Globus pallidus (tissue), 1 donor: ENCODE data around the gene STAT5B.

ENCODE experiments used
- DNase-seq: peaks from one replicate; pipeline ENCODE4 v3.0.0-alpha.2; 2015; ENCODE audit warnings: low spot score

Gene STAT5B

DNA sequence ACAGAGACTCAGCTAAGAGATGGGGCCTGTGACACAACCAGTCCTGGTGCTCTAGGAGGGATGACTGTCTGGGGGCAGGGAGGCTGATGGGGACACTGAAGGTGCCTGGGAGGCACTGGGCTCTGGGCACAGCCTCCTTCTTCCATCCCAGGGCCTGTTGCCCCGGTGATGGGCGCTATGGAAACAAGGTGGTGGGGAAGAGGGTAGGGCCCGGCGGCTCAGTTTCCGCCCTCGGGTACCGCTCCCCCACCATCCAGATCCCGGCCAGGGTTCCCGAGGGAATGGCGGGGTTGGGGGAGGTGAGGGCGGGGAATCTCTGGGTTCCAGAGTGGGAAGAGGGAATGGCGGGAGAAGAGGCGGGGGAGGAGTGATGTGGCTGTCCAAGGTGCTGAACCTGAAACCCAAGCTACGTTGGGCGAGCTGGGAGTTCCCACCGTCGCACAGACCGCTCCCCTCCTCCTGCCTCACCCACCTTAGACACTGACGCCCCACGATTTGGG, 96.2 kb downstream of the STAT5B start:
- DNase-seq, result no peak

DNA sequence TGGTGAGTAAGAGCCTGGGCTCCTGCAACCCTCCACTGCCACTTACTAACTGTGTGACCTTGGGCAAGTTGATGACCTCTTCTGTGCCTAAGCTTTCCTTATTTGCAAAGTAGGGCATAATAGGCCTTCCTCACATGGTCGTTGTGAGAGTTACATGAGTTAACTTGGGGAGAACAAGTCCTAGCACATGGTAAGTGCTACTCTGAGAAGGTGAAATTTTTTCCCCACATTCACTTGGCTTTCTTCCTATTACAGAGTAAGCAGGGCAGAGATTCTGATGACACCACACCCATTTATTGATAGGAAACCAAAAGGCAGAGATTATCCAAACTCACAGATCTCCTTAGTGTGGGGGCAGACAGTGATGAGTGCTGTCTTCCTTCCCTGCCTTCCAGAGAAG, 96.9 kb downstream of the STAT5B start:
- no peak for DNase-seq

DNA sequence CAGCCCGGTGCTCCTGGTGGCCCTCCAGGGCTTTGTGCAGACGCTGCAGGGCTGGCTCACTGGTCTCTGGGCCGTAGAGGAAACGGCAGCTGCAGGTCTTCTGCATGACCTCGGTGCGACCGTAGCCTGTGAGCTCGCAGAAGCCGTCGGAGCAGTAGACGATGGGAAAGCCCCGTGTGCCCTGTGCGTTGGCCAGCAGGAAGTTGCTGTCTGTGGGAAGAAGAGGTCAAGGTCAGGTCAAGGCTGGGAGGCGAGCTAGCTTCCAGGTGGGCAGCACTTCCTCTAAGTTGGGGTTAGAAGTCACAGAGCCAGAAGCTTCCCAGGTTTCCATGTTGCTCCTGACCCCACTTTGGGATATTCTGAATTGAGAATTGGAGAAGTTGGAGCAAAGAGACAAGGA, 97.4 kb downstream of the STAT5B start:
- DNase-seq, result no peak

DNA sequence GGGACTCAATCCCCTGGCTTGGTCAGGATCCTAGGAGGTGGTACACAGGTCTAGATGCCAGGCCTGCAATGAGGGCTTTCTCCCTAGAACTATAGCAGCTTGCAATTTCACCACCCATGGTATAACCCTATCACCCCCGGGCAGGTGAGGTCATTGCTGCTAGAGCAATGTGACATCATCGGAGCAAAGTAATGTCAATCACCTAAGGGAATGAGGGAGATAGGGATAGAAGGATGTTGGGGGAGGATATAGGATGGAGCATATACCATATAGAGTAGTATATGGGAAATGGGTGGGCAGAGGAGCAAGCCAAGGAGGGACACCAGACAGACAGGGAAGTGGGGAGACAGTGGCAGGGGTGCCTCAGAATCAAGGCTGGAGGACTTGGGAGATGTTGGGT, 98.5 kb downstream of the STAT5B start:
- no peak for DNase-seq

DNA sequence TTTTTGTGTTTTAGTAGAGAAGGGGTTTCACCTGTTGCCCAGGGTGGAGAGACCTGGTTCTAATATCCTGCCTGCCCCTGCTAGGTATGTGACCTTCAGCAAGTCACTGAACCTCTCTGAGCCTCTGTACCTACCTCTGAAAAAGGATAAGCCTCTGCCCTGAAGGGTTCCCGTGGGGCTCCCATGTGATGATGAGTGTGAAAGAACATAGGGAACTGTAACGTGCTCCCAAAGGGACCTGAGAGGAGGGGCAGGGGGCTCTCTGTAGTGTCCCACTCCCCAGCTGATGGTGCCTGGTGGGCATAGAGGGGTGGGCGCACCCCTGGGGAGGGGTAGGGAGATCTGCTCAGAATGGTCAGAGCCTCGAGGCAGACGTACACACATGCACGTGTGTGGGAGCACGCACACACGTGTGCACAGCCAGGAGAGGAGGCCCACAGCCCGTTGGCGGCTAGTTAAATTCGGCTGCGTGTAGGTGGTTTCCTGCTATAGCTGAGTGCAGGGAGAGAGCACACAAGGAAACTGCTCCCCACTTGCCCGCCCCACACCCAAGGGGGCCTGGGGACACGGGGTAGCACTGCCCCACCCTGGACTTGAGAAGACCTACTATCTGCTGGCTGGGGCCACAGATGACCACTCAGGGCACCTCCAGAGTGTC, 101.9 kb downstream of the STAT5B start:
- DNase-seq, result no peak

DNA sequence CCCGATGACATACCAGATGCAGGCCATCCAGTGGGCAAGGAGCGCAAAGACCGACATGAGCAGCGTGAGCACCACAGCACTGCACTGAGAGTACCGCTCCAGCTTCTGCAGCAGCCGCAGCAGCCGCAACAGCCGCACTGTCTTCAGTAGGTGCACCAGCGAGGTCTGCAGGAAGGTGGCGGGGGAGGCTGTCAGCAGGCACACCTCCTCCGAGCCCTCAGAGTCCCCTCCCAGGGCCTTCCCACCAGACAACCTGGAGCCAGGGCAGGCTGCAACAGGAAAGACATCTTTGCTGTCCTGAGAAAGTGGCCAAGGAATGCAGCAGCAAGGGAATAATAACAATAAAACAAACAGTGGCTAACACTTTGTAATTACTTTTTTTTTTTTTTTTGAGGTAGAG, 104.4 kb downstream of the STAT5B start:
- DNase-seq, result no peak

DNA sequence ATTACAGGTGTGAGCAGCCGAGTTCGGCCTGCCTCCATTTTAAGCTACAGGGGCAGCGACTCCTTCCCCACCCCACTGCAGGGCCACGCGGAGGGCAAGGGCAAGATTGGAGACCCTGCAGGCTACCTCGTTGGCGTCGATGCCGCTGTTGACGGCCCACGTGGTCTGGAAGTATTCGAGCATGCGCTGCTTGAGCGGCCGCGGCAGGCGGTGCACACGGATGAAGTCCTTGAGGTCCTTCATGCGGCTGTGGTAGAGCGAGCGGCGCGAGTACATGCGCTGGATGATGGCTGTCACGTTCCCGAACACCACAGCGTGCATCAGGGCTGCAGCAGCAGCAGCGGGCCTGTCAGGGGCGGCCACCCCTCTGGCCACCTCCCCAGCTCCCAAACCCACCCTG, 106.8 kb downstream of the STAT5B start:
- DNase-seq, result no peak

DNA sequence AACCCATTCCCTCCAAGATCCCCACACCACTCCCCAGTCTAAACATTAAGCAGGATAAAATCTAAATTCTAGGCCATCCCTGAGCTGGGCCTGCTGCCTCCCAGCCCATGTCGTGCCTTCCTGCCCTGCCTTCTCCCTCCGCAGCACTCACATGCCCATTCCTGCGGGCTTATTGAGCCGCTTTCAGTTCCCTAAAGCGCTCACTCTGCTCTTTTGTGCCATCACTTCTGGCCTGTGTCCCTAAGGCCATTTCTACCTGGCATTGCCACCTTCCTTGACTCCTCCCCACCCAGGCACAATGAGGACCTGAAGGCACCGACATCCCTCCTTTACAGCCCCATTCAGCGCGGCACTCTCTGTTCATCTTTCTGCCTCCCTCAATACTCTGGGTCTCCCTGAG, 108.4 kb downstream of the STAT5B start:
- DNase-seq, result no peak

DNA sequence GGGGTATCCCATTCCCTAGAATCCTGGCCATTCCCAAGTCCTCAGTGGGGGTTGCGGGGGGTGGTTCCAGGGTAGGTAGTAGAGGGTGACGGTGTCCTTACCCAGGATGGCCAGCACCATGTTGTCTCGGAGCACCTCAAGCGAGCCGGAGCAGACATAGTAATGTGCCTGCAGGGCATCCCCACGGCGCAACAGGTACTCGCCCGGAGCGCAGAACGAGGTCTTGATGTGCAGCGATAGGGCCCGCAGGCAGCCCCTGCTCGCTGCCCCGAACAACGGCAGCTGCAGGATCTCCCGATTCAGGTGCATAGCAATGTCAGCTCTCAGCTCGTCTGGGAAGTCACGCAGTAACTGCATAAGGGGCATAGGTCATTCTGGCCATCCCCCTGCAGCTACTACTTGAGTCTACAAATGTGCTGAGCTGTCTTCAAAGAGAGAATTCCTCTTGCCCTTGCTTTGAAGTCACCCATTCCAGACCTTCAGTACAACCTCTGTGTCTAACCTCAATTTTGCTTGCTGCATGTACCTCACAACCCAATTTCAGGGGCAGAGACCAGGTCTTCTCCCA, 109.9 kb downstream of the STAT5B start:
- DNase-seq, result no peak

DNA sequence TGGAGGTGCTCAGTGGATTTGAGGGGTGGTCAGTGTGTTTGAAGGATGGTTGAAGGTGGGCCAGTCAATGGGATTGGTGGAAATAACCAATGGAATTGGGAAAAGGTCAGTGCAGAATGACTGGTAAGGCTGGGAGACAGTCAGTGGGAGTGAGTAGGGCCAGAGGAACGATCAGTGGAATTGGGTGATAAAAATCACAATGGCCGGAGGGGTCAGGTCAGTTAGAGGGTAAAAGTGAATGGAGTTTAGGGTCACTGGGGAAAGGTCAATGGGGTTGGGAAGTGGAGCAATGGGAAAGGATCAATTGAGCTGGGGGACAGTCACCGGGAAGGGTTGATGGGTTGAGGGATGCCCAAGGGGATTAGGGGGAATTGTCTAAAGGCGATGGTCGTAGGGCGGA, 110.4 kb downstream of the STAT5B start:
- DNase-seq, result no peak

DNA sequence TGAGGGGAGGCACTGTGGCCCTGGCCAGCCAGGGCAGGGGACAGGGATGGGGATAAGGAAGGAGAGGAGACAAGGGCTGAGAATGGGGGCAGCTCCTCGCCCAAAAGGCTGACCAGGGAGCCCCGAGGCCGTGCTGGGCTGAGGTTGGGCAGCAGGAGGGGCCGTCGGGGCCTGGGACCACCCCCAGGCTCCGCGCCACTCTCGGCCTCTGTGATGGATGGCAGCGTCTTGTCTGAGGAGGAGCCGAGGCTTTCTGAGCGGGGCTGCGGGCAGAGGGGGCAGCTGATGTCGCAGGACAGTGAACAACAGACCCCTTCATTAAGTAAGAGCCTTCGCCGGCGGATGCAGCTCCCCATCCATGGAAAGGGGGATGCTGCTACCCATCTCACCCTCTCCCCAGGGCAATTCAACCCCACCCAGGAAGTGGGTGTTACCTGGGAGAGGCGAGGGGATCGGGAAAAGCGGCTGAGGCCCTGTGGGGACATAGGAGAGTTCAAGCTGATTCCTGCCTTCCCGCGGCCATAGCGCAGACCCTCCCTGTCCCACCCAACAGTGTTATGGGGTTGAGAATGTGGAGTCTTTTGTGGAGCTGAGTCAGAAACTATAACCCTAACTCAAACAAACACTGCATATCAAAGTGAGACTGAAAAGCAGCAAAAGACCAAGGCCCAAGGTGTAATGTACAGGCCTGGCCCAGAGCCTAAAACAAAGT, 112.3 kb downstream of the STAT5B start:
- no peak for DNase-seq

DNA sequence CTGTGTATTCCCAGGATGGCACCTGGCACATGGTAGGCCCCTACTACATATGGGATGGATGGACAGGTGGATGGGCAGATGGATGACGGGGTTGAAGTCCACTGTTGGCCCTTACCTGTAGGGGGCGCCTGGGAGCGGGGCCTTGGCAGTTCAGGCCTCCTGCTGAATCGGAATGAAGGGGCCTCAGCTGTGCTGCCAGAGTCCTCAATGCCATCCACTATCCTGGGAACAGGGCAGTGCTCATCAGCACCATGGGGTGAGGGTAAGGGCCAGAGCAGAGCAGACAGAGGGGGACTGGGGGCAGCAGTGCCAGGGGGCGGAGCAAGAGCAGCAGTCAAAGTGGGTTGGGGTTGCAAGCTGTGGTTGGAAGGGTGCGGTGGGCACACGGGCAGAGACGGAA, 113.1 kb downstream of the STAT5B start:
- DNase-seq, result no peak

DNA sequence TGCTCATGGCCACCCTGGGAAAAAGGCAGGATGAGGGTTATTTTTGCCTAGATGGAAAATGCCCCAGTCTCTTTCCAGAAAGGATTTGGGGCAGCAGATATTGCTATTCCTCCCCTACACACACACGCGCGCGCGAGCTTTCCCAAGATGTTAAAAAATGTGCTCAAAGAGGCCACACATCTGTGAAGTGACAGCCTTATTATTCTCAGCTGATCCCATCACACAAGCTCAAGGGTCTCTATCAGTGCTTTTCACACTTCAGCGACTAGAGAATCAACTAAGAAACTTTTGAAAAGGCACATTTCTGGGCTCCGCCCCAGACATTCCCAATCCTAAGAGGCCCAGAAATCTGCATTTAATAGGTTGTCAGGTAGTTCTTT, 115.7 kb downstream of the STAT5B start:
- DNase-seq, result no peak

DNA sequence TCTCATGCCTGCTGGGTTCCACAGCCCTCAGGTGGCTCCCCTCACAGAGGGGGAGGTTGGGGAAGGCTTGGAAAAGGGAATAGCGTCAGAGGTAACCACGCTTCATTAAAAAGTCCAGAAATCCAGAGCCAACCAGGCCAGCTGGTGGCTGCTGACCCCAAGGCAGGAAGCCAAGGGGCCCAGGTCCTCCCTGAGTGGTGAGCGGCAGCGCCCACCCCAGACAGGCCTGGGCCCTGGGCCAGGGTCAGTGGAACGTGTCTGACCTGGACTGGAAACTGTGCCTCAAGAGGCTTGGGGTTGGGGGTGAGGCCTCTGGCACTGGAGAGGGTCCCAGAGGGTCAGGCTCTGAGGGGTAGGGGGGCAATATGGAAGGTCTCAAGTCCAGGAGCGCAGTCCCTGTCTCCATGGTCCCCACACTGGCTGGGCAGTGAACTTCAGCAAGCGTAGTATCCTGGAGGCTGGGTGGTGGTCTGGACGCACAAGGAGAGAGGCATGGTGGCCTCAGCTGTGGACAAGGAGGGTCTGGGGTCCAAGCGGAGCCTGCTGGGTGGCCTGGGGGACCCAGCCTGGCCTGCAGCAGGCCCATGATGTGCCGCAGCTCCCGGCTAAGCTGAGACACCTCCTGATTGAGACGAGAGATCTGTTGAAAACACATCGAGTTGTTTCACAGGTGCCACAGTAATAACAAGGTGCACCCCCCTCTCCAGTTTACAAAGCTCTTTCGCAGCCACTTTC, 116.2 kb downstream of the STAT5B start:
- no peak for DNase-seq

DNA sequence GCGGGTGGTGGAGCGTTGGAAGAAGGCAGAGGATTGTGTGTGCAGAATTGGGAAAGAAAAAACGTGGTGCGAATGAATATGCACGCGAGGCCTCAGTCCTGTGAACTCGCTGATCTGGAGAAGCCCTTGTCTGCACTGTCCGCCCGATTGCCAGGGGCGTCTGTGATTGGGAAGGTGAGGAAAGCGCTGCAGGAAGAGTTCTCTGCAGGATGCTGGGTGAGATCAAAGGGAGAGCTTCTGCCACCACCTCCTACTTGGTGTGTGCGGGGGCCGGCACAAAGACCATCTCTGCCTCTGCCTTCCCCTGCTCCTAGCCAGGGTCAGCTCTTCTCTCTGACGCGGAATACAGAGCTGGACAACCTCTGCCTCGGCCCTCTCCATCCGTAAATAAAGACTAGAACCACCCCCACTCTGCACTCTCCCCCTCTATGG, 120.6 kb downstream of the STAT5B start:
- no peak for DNase-seq

DNA sequence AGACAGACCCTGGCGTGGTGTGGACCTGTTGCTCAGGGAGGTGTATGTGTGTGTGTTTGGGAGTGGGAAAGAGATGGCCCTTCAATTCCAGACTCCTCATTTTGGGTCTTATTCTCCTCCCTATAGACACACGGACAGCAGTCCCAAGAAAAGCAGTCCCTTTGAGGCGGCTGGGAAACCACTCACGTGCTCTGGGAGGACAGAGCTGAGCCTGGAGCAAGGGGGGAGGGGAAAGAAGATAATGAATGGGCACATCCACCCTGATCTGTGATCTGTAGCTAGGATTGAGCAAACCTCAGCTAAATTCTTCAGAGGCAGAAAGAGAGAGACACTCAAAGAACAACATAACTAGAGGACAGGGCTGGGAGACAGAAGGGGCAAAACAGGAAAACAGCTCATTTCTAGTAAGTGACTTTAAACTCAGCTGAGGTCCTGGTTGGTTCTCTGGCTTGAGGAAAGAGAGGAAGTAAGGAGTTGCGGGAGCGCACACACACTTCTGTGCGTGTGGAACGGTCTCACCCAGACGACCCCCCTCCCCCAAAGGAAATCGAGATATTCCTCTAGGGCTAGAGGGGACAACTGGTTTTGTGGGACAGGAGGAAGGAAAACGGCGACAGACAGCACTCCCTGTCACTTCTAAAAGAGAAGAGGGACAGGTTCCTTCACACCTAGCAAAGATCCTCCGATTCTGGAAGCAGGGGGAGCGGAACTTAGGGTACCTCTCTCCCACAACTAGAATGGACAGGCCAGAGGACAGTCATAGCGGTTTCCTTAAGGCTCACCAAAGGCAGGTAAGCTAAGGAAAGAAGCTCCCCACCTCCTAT, 122.1 kb downstream of the STAT5B start:
- no peak for DNase-seq
